SK-N-DZ (cell line): ENCODE data around the gene TTC33.

Source experiments
- DNase-seq: peaks from one replicate; pipeline ENCODE4 v3.0.0-alpha.2; 2015; ENCODE audit warnings: low spot score

TTC33 gene

GRCh38 chr5:40521925-40522324 is 233.8 kb downstream of the TTC33 start:
- no peak for DNase-seq

- DNase-seq: no peak
Measured at GRCh38 chr5:40521108-40521785, 234.5 kb downstream of the TTC33 start.

- DNase-seq: no peak
Measured at GRCh38 chr5:40518485-40518917, 237.3 kb downstream of the TTC33 start.

GRCh38 chr5:40515476-40515875 is 240.3 kb downstream of the TTC33 start:
- DNase-seq: no peak

GRCh38 chr5:40514976-40515375 is 240.8 kb downstream of the TTC33 start:
- no peak for DNase-seq

- DNase-seq: no peak
Measured at GRCh38 chr5:40511801-40512200, 244.0 kb downstream of the TTC33 start.

- no peak for DNase-seq
Measured at GRCh38 chr5:40507095-40507494, 248.7 kb downstream of the TTC33 start.

GRCh38 chr5:40505031-40505430 is 250.7 kb downstream of the TTC33 start:
- DNase-seq: no peak

- no peak for DNase-seq
Measured at GRCh38 chr5:40503439-40503838, 252.3 kb downstream of the TTC33 start.

GRCh38 chr5:40502736-40503135 is 253.0 kb downstream of the TTC33 start:
- no peak for DNase-seq

GRCh38 chr5:40501711-40502444 is 253.9 kb downstream of the TTC33 start:
- DNase-seq: no peak

- no peak for DNase-seq
Measured at GRCh38 chr5:40499518-40500273, 256.1 kb downstream of the TTC33 start.

- DNase-seq: no peak
Measured at GRCh38 chr5:40499007-40499406, 256.8 kb downstream of the TTC33 start.

GRCh38 chr5:40497573-40497972 is 258.2 kb downstream of the TTC33 start:
- no peak for DNase-seq

GRCh38 chr5:40495237-40495635 is 260.5 kb downstream of the TTC33 start:
- no peak for DNase-seq

- DNase-seq: no peak
Measured at GRCh38 chr5:40494631-40495236, 261.0 kb downstream of the TTC33 start.

GRCh38 chr5:40492056-40492455 is 263.7 kb downstream of the TTC33 start:
- no peak for DNase-seq

- peak; percentile 20 for DNase-seq
Measured at GRCh38 chr5:40491644-40492043, 264.1 kb downstream of the TTC33 start.

GRCh38 chr5:40490464-40491111 is 265.2 kb downstream of the TTC33 start:
- DNase-seq: no peak

- no peak for DNase-seq
Measured at GRCh38 chr5:40489421-40489820, 266.3 kb downstream of the TTC33 start.

- no peak for DNase-seq
Measured at GRCh38 chr5:40486437-40487275, 269.1 kb downstream of the TTC33 start.
